Mesendoderm (in vitro differentiated cells): Measurements from ENCODE around the gene ICAM5.

Source experiments
- DNase-seq: peaks from one replicate; pipeline ENCODE4 v3.0.0; 2013
- H2AK5ac ChIP-seq: 2 replicates; pipeline ENCODE4 v1.6.1; 2013; ENCODE audit warnings: low read length, inconsistent platforms
- H2BK120ac ChIP-seq: 2 replicates; pipeline ENCODE4 v1.6.1; 2013; ENCODE audit warnings: low read depth, mild to moderate bottlenecking, low read length, moderate library complexity, mixed read lengths
- H2BK15ac ChIP-seq: replicated peaks from 2 replicates; pipeline ENCODE4 v1.6.1; 2013; ENCODE audit warnings: low read depth, mild to moderate bottlenecking, moderate library complexity
- H2BK5ac ChIP-seq: 2 replicates; pipeline ENCODE4 v1.6.1; 2013; ENCODE audit warnings: low read length, inconsistent platforms
- H3K18ac ChIP-seq: 2 replicates; pipeline ENCODE4 v1.6.1; 2013; ENCODE audit warnings: mild to moderate bottlenecking, low read length, mixed read lengths
- H3K23ac ChIP-seq: one replicate; pipeline ENCODE4 v1.6.1; 2013; ENCODE audit warnings: low read length
- H3K27ac ChIP-seq: 2 replicates; pipeline ENCODE4 v1.5.1; 2013; ENCODE audit warnings: low read depth, mild to moderate bottlenecking, inconsistent platforms, low read length, moderate library complexity
- H3K27me3 ChIP-seq: 2 replicates; pipeline ENCODE4 v1.6.1; 2013; ENCODE audit warnings: low read length, control low read depth, mild to moderate bottlenecking, inconsistent platforms; ENCODE audit not compliant: insufficient read depth, poor library complexity
- H3K36me3 ChIP-seq: 2 replicates; pipeline ENCODE4 v1.6.1; 2013; ENCODE audit warnings: low read length, inconsistent platforms; ENCODE audit not compliant: control insufficient read depth, insufficient read depth
- H3K4ac ChIP-seq: one replicate; pipeline ENCODE4 v1.6.1; 2013; ENCODE audit warnings: low read depth, mild to moderate bottlenecking, low read length, moderate library complexity
- H3K4me1 ChIP-seq: 2 replicates; pipeline ENCODE4 v1.6.1; 2013; ENCODE audit warnings: low read depth, low read length, inconsistent platforms; ENCODE audit not compliant: control insufficient read depth
- H3K4me2 ChIP-seq: 2 replicates; pipeline ENCODE4 v1.6.1; 2013; ENCODE audit warnings: low read length
- H3K4me3 ChIP-seq: 2 replicates; pipeline ENCODE4 v1.5.1; 2013; ENCODE audit warnings: mild to moderate bottlenecking, low read length
- H3K56ac ChIP-seq: one replicate; pipeline ENCODE4 v1.6.1; 2013; ENCODE audit warnings: low read length
- H3K79me1 ChIP-seq: 2 replicates; pipeline ENCODE4 v1.6.1; 2013; ENCODE audit warnings: low read length, inconsistent platforms
- H3K79me2 ChIP-seq: 2 replicates; pipeline ENCODE4 v1.6.1; 2013; ENCODE audit warnings: mild to moderate bottlenecking, low read length; ENCODE audit not compliant: control insufficient read depth, insufficient read depth
- H3K9ac ChIP-seq: 2 replicates; pipeline ENCODE4 v1.6.1; 2013; ENCODE audit warnings: low read length, inconsistent platforms
- H4K5ac ChIP-seq: one replicate; pipeline ENCODE4 v1.6.1; 2013; ENCODE audit warnings: low read length
- H4K8ac ChIP-seq: one replicate; pipeline ENCODE4 v1.6.1; 2013; ENCODE audit warnings: low read depth, mild to moderate bottlenecking, control low read depth, low read length, moderate library complexity
- WGBS: extraction: QIAGEN DNeasy Blood & Tissue Kit; methylation state at CpG from one replicate; pipeline ENCODE4 v1.1.7; 2013; ENCODE audit warnings: low lambda C conversion rate, missing lambda C conversion rate; ENCODE audit not compliant: insufficient coverage; ENCODE audit errors: extremely low coverage; 5-methylcytosine and 5-hydroxymethylcytosine counted together

Gene ICAM5

GRCh38 chr19:10251792-10252694, 37.7 kb upstream of the ICAM5 start, which contains the start of gene MRPL4:
Gene MRPL4 (plus strand): TSS chr19:10252214. CDS start chr19:10252254, 40 bp downstream.
- peak within 1 kb of the TSS; percentile 76 for H3K9ac ChIP-seq
- no peak within 1 kb of the TSS for H3K27ac ChIP-seq
- no peaks in the 10 kb centered on the region for H3K27me3 ChIP-seq
- H2BK120ac ChIP-seq = no peak within 1 kb of the TSS
- no peaks in the 10 kb centered on the region for H3K4me1 ChIP-seq
- no peak within 1 kb of the TSS for H2BK15ac ChIP-seq
- no CpG with 5 or more reads among the region's 77 CpGs for WGBS
- peaks cover 4% of the 10 kb centered on the region for H3K79me2 ChIP-seq
- peak within 1 kb of the TSS; percentile 17 for H3K4ac ChIP-seq
- peak within 1 kb of the TSS; percentile 59 for H3K4me2 ChIP-seq
- no peak within 1 kb of the TSS for H4K5ac ChIP-seq
- H3K23ac ChIP-seq = no peak within 1 kb of the TSS
- H3K18ac ChIP-seq = peak within 1 kb of the TSS; percentile 70
- peak within 1 kb of the TSS; percentile 1 for H2BK5ac ChIP-seq
- H3K36me3 ChIP-seq = peaks cover 5% of the 10 kb centered on the region
- peak within 1 kb of the TSS; percentile 56 for H3K4me3 ChIP-seq
- peaks cover 4% of the 10 kb centered on the region for H3K79me1 ChIP-seq
- peak within 1 kb of the TSS; percentile 87 for H3K56ac ChIP-seq
- peak; percentile 100 for DNase-seq
- H2AK5ac ChIP-seq = no peak within 1 kb of the TSS
- H4K8ac ChIP-seq = no peak within 1 kb of the TSS

GRCh38 chr19:10252707-10253106, 37.0 kb upstream of the ICAM5 start:
- H3K4me2 ChIP-seq = peak overlapping the region; percentile 59
- H3K9ac ChIP-seq = peak overlapping the region; percentile 76
- peaks cover 4% of the 10 kb centered on the region for H3K79me2 ChIP-seq
- peaks cover 4% of the 10 kb centered on the region for H3K79me1 ChIP-seq
- no peak for DNase-seq
- no peak overlapping the region for H2BK5ac ChIP-seq
- H3K36me3 ChIP-seq = peaks cover 5% of the 10 kb centered on the region
- no peak overlapping the region for H3K18ac ChIP-seq
- H2BK120ac ChIP-seq = no peak overlapping the region
- H2AK5ac ChIP-seq = no peak overlapping the region
- H3K4me1 ChIP-seq = no peaks in the 10 kb centered on the region
- H2BK15ac ChIP-seq = no peak overlapping the region
- H4K8ac ChIP-seq = no peak overlapping the region
- no CpG with 5 or more reads among the region's 8 CpGs for WGBS
- no peaks in the 10 kb centered on the region for H3K27me3 ChIP-seq
- no peak overlapping the region for H4K5ac ChIP-seq
- H3K4me3 ChIP-seq = peak overlapping the region; percentile 56
- no peak overlapping the region for H3K27ac ChIP-seq
- H3K23ac ChIP-seq = no peak overlapping the region
- H3K56ac ChIP-seq = peak overlapping the region; percentile 87
- peak overlapping the region; percentile 17 for H3K4ac ChIP-seq

GRCh38 chr19:10254244-10254643, 35.5 kb upstream of the ICAM5 start:
- Histone ChIP-seq H3K79me2 (peaks cover 4% of the 10 kb centered on the region), H3K4me2 (no peak overlapping the region), H3K4me3 (no peak overlapping the region), H2BK5ac (no peak overlapping the region), H4K5ac (no peak overlapping the region), H3K4me1 (no peaks in the 10 kb centered on the region), H2BK120ac (no peak overlapping the region), H3K27me3 (no peaks in the 10 kb centered on the region), H3K18ac (no peak overlapping the region), H4K8ac (no peak overlapping the region), H3K4ac (no peak overlapping the region), H3K27ac (no peak overlapping the region), H2BK15ac (no peak overlapping the region), H2AK5ac (no peak overlapping the region), H3K56ac (no peak overlapping the region), H3K23ac (no peak overlapping the region), H3K79me1 (peaks cover 4% of the 10 kb centered on the region), H3K36me3 (peaks cover 5% of the 10 kb centered on the region), H3K9ac (no peak overlapping the region)
- no CpG with 5 or more reads among the region's 3 CpGs for WGBS
- no peak for DNase-seq

GRCh38 chr19:10255358-10255757, 34.4 kb upstream of the ICAM5 start:
- DNase-seq = no peak
- WGBS = no CpG with 5 or more reads among the region's 2 CpGs
- no peaks in the 10 kb centered on the region for H3K27me3 ChIP-seq
- H4K5ac ChIP-seq = no peak overlapping the region
- H2AK5ac ChIP-seq = no peak overlapping the region
- no peak overlapping the region for H3K4me3 ChIP-seq
- H4K8ac ChIP-seq = no peak overlapping the region
- H2BK120ac ChIP-seq = no peak overlapping the region
- H2BK15ac ChIP-seq = no peak overlapping the region
- H3K23ac ChIP-seq = no peak overlapping the region
- no peak overlapping the region for H3K4me2 ChIP-seq
- peaks cover 4% of the 10 kb centered on the region for H3K79me2 ChIP-seq
- H3K4me1 ChIP-seq = no peaks in the 10 kb centered on the region
- peaks cover 4% of the 10 kb centered on the region for H3K79me1 ChIP-seq
- no peak overlapping the region for H3K4ac ChIP-seq
- peaks cover 5% of the 10 kb centered on the region for H3K36me3 ChIP-seq
- H2BK5ac ChIP-seq = no peak overlapping the region
- no peak overlapping the region for H3K27ac ChIP-seq
- no peak overlapping the region for H3K9ac ChIP-seq
- H3K56ac ChIP-seq = no peak overlapping the region
- no peak overlapping the region for H3K18ac ChIP-seq

GRCh38 chr19:10256551-10256950, 33.2 kb upstream of the ICAM5 start:
- Histone ChIP-seq H3K36me3 (peaks cover 5% of the 10 kb centered on the region), H3K9ac (no peak overlapping the region), H3K4me3 (no peak overlapping the region)

More at GRCh38 chr19:10256551-10256950, 33.2 kb upstream of the ICAM5 start:
- Histone ChIP-seq H3K23ac (no peak overlapping the region), H3K27me3 (no peaks in the 10 kb centered on the region), H3K4me1 (no peaks in the 10 kb centered on the region), H4K5ac (no peak overlapping the region), H3K18ac (no peak overlapping the region), H3K27ac (no peak overlapping the region), H4K8ac (no peak overlapping the region), H3K79me1 (peaks cover 4% of the 10 kb centered on the region), H3K4me2 (no peak overlapping the region), H3K79me2 (peaks cover 4% of the 10 kb centered on the region), H2AK5ac (no peak overlapping the region), H2BK15ac (no peak overlapping the region), H3K4ac (no peak overlapping the region), H2BK5ac (no peak overlapping the region), H2BK120ac (no peak overlapping the region), H3K56ac (no peak overlapping the region)
- WGBS = no CpG with 5 or more reads among the region's 18 CpGs
- DNase-seq = no peak
